Superior temporal gyrus (tissue), 1 donor: ENCODE measurements around the gene USP4.
"Not testable (repeated sequence)": the region's sequence is repeated elsewhere in the genome, so short reads cannot be mapped to it uniquely, and the experiment has no call there.

Experiments used
- DNase-seq: peaks from one replicate; pipeline ENCODE4 v3.0.0-alpha.2; 2016; ENCODE audit errors: extremely low spot score

Gene USP4, protein sequence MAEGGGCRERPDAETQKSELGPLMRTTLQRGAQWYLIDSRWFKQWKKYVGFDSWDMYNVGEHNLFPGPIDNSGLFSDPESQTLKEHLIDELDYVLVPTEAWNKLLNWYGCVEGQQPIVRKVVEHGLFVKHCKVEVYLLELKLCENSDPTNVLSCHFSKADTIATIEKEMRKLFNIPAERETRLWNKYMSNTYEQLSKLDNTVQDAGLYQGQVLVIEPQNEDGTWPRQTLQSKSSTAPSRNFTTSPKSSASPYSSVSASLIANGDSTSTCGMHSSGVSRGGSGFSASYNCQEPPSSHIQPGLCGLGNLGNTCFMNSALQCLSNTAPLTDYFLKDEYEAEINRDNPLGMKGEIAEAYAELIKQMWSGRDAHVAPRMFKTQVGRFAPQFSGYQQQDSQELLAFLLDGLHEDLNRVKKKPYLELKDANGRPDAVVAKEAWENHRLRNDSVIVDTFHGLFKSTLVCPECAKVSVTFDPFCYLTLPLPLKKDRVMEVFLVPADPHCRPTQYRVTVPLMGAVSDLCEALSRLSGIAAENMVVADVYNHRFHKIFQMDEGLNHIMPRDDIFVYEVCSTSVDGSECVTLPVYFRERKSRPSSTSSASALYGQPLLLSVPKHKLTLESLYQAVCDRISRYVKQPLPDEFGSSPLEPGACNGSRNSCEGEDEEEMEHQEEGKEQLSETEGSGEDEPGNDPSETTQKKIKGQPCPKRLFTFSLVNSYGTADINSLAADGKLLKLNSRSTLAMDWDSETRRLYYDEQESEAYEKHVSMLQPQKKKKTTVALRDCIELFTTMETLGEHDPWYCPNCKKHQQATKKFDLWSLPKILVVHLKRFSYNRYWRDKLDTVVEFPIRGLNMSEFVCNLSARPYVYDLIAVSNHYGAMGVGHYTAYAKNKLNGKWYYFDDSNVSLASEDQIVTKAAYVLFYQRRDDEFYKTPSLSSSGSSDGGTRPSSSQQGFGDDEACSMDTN

DNA sequence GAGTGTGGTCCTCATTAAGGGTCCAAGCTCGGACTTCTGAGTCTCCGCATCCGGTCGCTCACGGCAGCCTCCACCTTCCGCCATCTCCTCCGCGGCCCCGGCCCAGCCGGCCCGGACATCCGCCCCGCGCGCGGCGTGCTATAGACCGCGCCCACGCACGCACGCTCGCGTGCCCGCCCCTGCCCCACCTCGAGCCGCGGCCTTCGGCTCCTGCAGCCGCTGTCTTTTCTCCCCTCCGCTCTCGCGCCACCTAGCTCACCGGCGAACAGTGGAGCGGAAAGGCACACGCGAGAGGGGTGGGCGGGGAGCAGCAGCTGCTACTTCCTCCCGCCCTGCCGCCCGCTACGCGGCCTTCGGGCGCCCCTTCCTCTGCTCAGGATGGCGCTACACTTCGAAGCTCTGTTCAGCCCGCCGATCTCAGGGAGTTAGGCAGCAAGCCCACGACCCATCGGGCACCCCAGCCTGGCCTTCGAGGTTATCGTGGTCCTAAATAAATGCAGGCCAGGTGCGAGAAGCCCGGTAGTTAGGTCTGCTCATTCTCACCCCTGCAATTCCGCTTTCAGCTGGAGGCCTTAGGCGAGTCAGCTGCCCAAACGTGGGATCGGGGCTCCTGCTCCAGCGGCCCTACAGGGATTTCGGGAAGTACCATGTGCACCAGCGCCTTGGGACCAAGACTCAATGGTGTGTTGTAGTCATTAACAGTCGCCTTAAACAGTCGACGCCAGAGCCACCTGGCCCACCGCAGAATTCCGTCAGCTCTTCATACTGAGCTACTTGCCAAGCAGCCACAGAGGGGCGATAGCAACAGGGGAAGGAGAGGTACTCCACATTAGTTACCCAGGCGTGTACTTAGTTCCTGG is at the start of gene USP4:
Gene USP4, minus strand, starts transcription at position 113 of the 860 bp plus-strand sequence. Its CDS starts 29 bp downstream, at position 84.
- DNase-seq = peak; percentile 75

DNA sequence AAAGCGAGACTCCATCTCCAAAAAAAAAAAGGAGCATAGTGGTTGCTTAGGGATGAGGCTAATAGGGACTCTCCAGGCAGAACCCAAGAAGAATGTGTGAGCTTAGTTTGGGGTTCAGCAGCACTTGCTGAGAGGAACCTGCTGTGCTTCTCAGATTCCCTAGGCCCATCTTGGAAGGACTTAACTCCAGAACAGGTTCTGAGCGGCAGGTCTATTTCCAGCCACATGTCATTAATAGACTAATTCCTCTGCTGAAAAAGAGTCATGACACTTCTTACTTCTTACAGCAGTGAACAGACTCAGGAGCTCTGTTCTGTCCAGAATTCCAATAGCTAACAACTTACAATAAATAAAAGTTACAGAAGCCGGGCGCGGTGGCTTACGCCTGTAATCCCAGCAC is 49.4 kb upstream of the USP4 start:
- no peak for DNase-seq

DNA sequence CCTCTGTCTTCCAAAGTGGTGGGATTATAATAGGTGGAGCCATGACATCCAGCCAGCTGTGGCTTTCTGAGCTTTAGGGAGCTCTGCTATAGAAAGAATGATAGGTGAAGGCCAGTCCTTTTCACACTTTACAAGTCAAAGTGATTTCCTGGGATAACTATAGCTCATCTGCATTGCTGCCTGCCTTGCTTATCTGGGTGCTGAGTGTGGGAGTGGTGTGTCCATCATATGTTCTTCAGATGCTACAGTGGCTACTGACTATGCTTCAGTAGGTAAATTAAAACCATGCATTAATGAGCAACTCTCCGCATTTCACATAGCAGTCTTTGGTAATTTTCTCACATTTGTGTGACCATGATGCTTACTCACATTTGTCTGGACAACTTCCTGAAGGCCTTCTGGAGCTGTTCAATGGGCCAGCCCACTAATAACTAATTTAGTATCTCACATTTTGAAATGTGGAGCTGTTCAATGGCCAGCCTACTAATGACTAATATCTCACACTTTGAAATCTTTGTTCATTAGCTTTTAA is 48.5 kb upstream of the USP4 start:
- no peak for DNase-seq

DNA sequence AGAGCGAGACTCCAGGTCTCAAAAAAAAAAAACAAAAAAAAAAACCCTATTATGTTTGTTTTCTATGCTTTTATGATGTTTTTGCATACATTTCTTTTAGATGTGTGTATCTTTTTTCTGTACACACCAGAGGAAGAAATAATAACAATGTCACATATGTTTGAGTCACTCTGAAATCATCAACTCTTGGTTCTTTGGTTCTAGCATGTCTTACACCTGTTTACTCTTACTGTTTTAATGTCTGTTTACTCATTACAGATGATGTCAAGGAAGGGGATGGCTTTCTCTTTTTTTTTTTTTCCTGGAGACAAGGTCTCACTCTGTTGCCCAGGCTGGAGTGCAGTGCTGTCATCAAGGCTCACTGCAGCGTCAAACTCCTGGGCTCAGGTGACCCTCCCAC is 47.9 kb upstream of the USP4 start:
- no peak for DNase-seq

DNA sequence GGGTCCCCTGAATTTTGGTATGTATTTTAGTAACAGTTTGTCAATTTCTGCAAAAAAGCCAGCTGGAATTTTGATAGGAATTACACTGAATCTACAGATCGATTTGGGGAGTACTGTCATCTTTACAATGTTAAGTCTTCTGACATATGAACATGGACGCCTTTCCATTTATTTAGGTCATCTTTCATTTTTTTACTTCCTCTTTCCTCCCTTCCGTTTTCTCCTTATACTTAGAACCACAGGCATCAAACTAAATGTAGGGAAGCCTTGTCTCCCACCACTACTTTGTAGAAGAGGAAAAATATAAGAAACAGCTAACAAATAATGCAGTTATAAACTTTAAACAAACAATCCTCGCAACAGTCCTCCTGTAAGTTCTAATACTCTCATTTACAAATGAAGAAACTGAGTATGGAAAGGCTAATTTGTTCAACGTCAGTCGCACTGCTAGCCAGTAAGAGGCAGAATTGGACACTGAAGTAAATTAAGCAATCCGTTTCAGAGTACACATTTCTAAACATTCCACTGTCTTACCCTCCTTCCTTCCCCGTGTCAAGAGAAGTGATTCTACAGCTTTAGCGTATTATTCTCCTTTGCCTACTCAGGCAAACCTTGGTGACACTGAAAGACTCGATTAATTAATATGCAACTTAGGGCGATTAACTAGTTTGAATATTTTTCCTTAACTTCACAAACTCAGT is 46.4 kb upstream of the USP4 start:
- no peak for DNase-seq

DNA sequence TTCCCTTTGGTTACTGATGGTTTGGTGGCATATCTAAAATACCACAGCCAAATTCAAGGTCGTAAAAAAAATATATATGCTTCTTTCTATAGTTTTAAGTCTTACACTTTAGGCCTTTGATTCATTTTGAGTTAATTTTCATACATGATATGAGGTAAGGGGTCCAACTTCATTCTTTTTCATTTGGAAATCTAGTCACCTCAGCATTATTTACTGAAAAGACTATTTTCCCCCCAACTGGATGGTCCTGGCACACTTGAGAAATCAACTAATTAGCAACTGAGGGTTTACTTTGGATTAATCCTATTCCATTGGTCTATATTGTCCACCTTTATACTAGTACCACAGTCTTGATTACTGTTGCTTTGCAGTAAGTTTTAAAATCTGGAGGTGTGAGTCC is 45.8 kb upstream of the USP4 start:
- DNase-seq = no peak

DNA sequence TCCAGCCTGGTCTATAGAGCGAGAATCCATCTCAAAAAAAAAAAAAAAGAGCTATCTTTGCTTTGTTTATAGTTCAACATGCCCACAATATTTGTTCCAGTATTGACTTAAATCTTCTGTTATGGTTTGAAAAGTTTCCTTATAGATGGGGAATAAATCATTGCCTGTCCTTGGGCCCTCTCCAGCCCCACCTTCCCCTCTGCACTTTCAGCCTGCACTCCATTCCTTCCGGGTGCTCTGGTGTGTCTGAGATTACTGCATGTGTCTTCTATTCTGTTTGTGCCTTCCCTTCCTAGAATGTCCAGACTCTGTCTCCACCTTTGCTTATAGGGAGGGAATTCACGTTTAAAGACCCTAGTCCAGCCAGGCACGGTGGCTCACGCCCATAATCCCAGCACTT is 43.5 kb upstream of the USP4 start:
- DNase-seq = no peak

DNA sequence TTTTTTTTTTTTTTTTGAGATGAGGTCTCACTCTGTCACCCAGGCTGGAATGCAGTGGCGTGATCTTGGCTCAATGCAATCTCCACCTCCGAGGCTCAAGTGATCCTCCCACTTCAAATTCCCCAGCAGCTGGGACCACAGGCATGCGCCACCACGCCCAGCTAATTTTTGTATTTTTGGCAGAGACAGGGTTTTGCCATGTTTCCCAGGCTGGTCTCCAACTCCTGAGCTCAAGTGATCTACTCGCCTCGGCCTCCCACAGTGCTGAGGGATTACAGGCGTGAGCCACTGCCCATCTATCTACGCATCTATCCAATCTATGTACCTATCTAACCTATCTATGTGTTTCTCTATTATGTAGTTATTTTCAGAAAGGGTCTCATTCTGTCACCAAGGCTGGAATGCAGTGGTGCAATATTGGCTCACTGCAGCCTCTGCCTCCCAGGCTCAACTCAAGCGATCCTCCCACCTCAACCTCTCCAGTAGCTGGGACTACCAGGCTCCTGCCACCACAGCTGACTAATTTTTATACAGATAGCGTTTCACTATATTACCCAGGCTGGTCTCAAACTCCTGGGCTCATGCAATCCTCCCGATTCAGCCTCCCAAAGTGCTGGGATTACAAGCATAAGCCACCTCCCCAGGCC is 38.5 kb upstream of the USP4 start:
- DNase-seq = no peak

DNA sequence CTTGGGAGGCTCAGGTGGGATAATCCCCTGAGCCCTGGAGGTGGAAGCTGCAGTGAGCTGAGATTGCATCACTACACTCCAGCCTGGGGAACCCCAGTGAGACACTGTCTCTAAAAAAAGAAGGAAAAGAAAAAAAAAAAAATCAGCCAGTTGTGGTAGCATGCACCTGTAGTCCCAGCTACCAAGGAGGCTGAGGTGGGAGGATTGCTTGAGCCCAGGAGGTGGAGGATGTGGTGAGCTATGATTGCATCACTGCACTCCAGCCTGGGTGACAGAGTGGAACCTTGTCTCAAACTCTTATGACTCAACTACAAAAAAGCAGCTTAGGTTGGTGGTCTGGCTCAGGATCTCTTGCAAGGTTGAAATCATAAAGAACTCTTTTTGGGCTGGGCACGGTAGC is 37.6 kb upstream of the USP4 start:
- DNase-seq = no peak

DNA sequence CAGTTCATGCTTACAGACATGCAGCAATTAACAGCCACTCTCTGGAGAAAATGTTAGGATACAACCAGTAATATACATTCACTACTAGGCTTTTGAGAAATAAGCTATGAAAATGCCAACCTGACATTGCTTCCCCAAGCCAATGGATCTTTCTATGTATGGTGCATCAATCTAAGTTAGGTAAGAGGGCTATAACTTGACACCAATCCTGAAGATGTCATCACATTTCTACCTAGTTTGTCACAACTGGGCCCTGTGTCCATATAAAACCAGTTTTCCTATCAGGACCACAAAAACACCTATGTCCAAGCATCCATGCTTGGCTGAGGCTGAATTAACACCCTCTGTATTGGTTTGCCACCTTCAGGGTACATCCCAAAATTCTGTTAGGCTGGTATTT is 32.1 kb upstream of the USP4 start:
- no peak for DNase-seq

DNA sequence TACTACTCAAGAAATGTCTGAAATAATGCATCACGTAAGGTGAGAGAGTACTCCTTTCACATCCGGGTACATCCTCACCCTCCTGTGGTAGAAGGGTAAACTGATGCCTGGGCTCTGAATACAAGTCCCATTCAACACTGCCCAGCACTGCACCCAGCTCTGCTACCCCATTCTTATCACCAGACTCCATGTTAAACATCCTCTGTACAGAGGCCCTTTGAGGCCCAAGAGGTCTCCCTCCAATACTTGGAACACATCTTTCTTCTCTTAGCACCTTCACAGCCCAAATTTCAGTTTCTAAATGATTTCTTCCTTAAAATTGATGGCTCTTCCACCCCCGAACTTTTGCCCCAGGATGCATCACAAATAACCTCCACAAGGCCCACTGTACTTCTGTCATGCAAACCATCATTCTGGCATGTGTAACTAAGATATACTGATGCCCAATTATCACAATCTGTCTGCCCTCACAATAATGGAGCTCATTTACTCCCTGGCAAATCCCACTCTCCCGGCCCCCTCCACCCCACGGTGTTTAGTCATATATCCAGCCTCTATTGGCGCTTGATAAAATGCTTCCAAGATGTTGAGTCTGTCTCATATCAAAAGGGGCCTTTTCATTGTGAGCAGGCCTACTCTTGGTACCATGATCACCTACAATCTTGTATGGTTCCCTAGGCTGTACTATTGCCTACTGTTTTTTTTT is 30.9 kb upstream of the USP4 start:
- no peak for DNase-seq

DNA sequence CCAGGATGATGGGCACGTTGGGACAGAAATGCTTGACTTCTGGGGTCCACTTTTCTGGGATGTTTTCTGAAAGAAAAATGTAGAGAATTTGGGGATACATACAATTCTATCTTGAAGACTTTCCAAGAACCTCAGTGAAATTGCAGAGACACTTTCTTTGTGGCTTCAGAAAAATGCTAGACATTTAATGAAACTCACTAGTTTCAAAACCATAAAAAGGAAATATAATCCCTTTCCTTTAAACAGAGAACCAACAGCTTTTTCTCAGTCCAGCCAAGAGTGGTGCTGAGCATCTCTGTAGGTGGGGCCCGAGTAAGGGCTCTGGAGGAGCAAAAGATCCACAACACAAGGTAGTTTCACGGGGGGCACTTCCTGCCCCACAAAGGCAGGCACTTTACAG is 22.7 kb upstream of the USP4 start:
- no peak for DNase-seq

DNA sequence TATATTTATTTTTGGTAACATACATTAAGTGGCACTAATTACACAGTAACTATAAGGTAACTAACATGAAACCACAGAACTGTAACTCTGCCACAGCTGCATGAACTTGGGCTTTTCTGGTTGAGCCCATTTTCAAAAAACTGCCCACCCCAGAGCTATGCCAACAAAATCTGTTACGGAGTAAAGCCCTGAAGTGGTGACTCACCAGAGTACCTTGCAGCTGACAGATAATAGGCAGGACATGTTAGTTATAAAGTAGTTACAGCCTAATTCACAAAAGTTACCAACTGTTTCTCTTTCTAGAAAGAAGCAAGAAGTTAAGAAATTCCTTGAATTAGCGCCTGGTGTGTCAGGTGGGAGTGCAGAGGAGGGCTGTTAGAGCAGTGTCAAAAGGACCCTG is 19.8 kb upstream of the USP4 start:
- no peak for DNase-seq

DNA sequence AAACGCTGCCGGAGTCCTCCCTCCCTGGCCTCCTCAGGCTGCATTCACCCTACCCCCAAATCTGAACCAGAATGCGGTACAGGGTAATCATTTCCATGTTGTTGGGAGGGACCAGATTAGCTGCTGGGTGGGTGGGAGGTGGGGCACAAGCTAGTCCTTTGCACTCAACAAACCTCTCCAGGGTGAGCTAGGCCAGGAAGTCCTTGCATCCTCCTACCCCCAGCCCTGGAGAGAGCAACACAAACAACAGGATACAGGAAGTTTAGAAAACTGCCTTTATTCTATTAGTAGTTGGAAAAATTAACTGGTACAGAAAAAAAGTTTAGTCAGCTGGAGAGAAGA is 19.0 kb upstream of the USP4 start:
- no peak for DNase-seq

DNA sequence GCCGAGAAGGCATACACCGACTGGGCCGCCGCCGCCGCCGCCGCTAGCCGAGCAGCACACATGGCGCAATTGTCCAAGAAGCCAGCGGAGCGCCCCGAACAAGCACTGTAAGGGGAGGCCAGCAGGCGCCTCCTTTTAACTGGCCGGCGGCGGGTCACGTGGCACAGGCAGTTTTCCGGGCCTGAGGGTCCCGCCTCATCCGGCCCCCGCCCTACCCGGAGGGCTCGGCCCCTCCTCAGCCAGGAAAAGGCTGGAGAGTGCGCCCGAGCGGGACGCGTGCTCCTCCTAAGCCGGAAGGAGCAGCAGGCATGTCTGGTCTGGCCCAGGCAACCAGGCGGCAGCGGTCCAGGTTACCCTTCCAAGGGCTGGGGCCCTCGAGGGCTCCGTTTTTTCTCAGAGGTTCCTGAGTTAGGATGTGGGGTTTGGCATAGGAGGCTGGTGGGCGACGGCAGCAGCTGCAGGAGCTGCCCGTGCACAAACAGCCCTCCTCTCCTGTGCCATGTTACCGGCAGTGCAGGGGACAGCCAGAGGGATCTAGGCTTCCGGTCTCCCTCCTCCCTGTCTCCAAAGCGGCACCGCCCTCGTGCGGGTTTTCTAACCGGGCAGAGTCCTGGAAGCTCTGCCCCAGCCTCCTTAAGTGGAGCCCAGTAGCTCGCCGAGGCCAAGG is 18.5 kb upstream of the USP4 start, which contains the start of gene GPX1:
Gene GPX1, minus strand, starts transcription at position 137 of the 667 bp plus-strand sequence. Its CDS starts 75 bp downstream, at position 62.
- DNase-seq = peak; percentile 91

DNA sequence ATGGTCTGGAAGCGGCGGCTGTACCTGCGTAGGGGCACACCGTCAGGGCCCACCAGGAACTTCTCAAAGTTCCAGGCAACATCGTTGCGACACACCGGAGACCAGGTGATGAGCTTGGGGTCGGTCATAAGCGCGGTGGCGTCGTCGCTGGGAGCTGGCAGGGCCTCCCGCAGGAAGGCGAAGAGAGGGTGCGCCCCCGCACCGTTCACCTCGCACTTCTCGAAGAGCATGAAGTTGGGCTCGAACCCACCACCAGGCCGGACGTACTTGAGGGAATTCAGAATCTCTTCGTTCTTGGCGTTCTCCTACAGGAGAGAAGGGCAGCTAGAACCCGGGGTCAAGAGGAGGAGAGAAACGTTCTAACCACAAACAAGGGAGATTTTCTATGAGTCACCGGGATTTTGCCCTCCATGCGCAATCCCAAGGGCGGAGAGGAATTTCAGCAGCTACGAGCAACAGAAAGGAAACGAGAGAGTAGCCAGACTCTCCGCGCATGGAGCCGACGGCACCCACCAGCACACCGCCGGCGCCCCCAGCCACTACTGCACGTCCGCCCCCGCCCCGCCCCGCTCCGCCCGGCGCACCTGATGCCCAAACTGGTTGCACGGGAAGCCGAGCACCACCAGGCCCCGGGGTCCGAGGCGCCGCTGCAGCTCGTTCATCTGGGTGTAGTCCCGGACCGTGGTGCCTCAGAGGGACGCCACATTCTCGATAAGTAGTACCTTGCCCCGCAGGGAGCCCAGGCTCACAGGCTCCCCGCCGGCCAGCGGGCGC is 17.8 kb upstream of the USP4 start:
- not testable (repeated sequence) for DNase-seq

DNA sequence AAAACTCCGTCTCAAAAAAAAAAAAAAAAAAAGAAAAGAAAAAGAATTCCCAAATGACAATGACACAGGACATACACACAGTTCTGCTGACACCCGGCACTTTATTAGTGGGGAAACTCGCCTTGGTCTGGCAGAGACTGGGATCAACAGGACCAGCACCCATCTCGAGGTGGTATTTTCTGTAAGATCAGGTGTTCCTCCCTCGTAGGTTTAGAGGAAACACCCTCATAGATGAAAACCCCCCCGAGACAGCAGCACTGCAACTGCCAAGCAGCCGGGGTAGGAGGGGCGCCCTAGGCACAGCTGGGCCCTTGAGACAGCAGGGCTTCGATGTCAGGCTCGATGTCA is 17.2 kb upstream of the USP4 start:
- not testable (repeated sequence) for DNase-seq

DNA sequence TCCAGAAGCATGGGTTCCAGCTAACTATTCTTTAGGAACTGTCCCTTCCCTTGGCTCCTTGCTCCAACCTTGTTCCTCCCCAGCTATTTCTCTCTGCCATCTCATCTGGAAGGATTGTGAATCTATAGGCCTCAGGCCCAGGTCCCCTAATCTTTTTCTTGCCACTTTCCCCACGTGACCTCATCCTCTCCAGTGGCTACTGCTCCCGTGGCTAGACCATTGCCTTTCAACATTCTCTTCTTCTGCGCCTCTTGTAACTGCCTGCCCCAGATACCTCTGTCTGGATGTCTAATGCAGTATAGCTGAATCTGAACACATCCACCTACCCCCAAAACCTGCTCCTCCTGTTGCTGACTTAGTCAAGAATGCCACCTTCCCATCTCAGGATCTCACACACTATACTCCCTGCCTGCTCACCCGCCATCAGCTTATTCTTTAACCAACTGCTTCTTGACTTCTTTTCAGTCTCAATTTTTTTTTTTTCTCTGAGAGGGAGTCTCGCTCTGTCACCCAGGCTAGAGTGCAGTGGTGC is 13.1 kb upstream of the USP4 start:
- no peak for DNase-seq
